Central memory CD8-positive, alpha-beta T cell (primary cell): ENCODE results near the gene NLGN1.
"Not testable (repeated sequence)": the region's sequence is repeated elsewhere in the genome, so short reads cannot be mapped to it uniquely, and the experiment has no call there.

Source experiments
- ATAC-seq: fragments of 150-1000 bp; cut with Tn5 transposase; replicated peaks from 2 replicates; pipeline ENCODE4 v1.10.0; 2022; ENCODE audit warnings: mild to moderate bottlenecking, moderate FRiP score, moderate number of reproducible peaks; ENCODE audit not compliant: poor library complexity, severe bottlenecking; ENCODE audit errors: extremely low read depth
- DNase-seq, 2 donors: peaks; one replicate each; pipeline ENCODE4 v3.0.0; 2021; ENCODE audit warnings: low spot score in 2 of 2
- H3K27ac Mint-ChIP-seq: one replicate; pipeline ENCODE4 v1.8.0; 2022; ENCODE audit warnings: low read depth, mild to moderate bottlenecking, moderate library complexity, mixed read lengths
- H3K27me3 Mint-ChIP-seq: one replicate; pipeline ENCODE4 v1.8.0; 2022; ENCODE audit warnings: mixed read lengths
- H3K36me3 Mint-ChIP-seq: one replicate; pipeline ENCODE4 v1.8.0; 2022; ENCODE audit warnings: mild to moderate bottlenecking, moderate library complexity, mixed read lengths; ENCODE audit not compliant: insufficient read depth
- H3K4me1 Mint-ChIP-seq: one replicate; pipeline ENCODE4 v1.8.0; 2022; ENCODE audit warnings: mixed read lengths
- H3K4me3 Mint-ChIP-seq: one replicate; pipeline ENCODE4 v1.8.0; 2022; ENCODE audit warnings: mild to moderate bottlenecking, moderate library complexity, mixed read lengths
- H3K9me3 Mint-ChIP-seq: one replicate; pipeline ENCODE4 v1.8.0; 2022; ENCODE audit warnings: mixed read lengths

Gene NLGN1

GRCh38 chr3:174192471-174192870, 794.9 kb downstream of the NLGN1 start:
- no peak overlapping the region for H3K27ac Mint-ChIP-seq
- H3K4me1 Mint-ChIP-seq: no peaks in the 10 kb centered on the region
- peaks cover 2% of the 10 kb centered on the region for H3K9me3 Mint-ChIP-seq
- H3K4me3 Mint-ChIP-seq: no peak overlapping the region
- H3K27me3 Mint-ChIP-seq: no peaks in the 10 kb centered on the region
- H3K36me3 Mint-ChIP-seq: no peaks in the 10 kb centered on the region
- ATAC-seq (no peak), DNase-seq (no peak)

- DNase-seq: no peak
- H3K4me1 Mint-ChIP-seq: no peaks in the 10 kb centered on the region
- H3K27ac Mint-ChIP-seq: no peak overlapping the region
- no peaks in the 10 kb centered on the region for H3K9me3 Mint-ChIP-seq
- H3K27me3 Mint-ChIP-seq: no peaks in the 10 kb centered on the region
- H3K4me3 Mint-ChIP-seq: no peak overlapping the region
- no peaks in the 10 kb centered on the region for H3K36me3 Mint-ChIP-seq
- ATAC-seq: no peak
Measured at GRCh38 chr3:174193604-174194003, 796.1 kb downstream of the NLGN1 start.

- no peak overlapping the region for H3K27ac Mint-ChIP-seq
- H3K36me3 Mint-ChIP-seq: no peaks in the 10 kb centered on the region
- H3K4me3 Mint-ChIP-seq: no peak overlapping the region
- H3K4me1 Mint-ChIP-seq: no peaks in the 10 kb centered on the region
- H3K9me3 Mint-ChIP-seq: peaks cover 6% of the 10 kb centered on the region
- no peaks in the 10 kb centered on the region for H3K27me3 Mint-ChIP-seq
- ATAC-seq (no peak), DNase-seq (no peak)
Measured at GRCh38 chr3:174197416-174197815, 799.9 kb downstream of the NLGN1 start.

- Mint-ChIP-seq H3K4me1 (no peaks in the 10 kb centered on the region), H3K27me3 (no peaks in the 10 kb centered on the region), H3K27ac (no peak overlapping the region), H3K9me3 (peaks cover 6% of the 10 kb centered on the region), H3K36me3 (no peaks in the 10 kb centered on the region), H3K4me3 (no peak overlapping the region)
- DNase-seq (no peak), ATAC-seq (no peak)
Measured at GRCh38 chr3:174198199-174198598, 800.7 kb downstream of the NLGN1 start.

- Mint-ChIP-seq H3K36me3 (no peaks in the 10 kb centered on the region), H3K4me3 (no peak overlapping the region), H3K4me1 (no peaks in the 10 kb centered on the region), H3K27me3 (no peaks in the 10 kb centered on the region), H3K9me3 (peaks cover 6% of the 10 kb centered on the region), H3K27ac (no peak overlapping the region)
- ATAC-seq (no peak), DNase-seq (no peak)
Measured at GRCh38 chr3:174199696-174200095, 802.2 kb downstream of the NLGN1 start.

- Mint-ChIP-seq H3K4me3 (no peak overlapping the region), H3K27ac (no peak overlapping the region), H3K36me3 (no peaks in the 10 kb centered on the region), H3K27me3 (no peaks in the 10 kb centered on the region), H3K4me1 (no peaks in the 10 kb centered on the region), H3K9me3 (peaks cover 6% of the 10 kb centered on the region)
- ATAC-seq (no peak), DNase-seq (no peak)
Measured at GRCh38 chr3:174202116-174202515, 804.6 kb downstream of the NLGN1 start.

GRCh38 chr3:174202561-174202960, 805.0 kb downstream of the NLGN1 start:
- Mint-ChIP-seq H3K36me3 (no peaks in the 10 kb centered on the region), H3K9me3 (peaks cover 6% of the 10 kb centered on the region), H3K4me1 (no peaks in the 10 kb centered on the region), H3K27me3 (no peaks in the 10 kb centered on the region), H3K4me3 (no peak overlapping the region), H3K27ac (no peak overlapping the region)
- DNase-seq (no peak), ATAC-seq (no peak)

- Mint-ChIP-seq H3K9me3 (no peaks in the 10 kb centered on the region), H3K36me3 (no peaks in the 10 kb centered on the region), H3K27ac (no peak overlapping the region), H3K27me3 (no peaks in the 10 kb centered on the region), H3K4me3 (no peak overlapping the region), H3K4me1 (no peaks in the 10 kb centered on the region)
- ATAC-seq: no peak
- no peak for DNase-seq
Measured at GRCh38 chr3:174204765-174205164, 807.2 kb downstream of the NLGN1 start.

GRCh38 chr3:174206607-174207192, 809.2 kb downstream of the NLGN1 start:
- Mint-ChIP-seq H3K4me3 (no peak overlapping the region), H3K4me1 (no peaks in the 10 kb centered on the region), H3K27me3 (no peaks in the 10 kb centered on the region), H3K9me3 (no peaks in the 10 kb centered on the region), H3K36me3 (no peaks in the 10 kb centered on the region), H3K27ac (no peak overlapping the region)
- no peak for DNase-seq
- ATAC-seq: no peak

GRCh38 chr3:174208161-174208560, 810.6 kb downstream of the NLGN1 start:
- ATAC-seq (no peak), DNase-seq (no peak)
- no peak overlapping the region for H3K4me3 Mint-ChIP-seq
- H3K9me3 Mint-ChIP-seq: peaks cover 5% of the 10 kb centered on the region
- no peak overlapping the region for H3K27ac Mint-ChIP-seq
- H3K27me3 Mint-ChIP-seq: no peaks in the 10 kb centered on the region
- no peaks in the 10 kb centered on the region for H3K4me1 Mint-ChIP-seq
- no peaks in the 10 kb centered on the region for H3K36me3 Mint-ChIP-seq

- H3K27me3 Mint-ChIP-seq, H3K27ac Mint-ChIP-seq, H3K4me1 Mint-ChIP-seq: not testable (repeated sequence)
Measured at GRCh38 chr3:174211896-174212295, 814.4 kb downstream of the NLGN1 start.

GRCh38 chr3:174215456-174215855, 817.9 kb downstream of the NLGN1 start:
- Mint-ChIP-seq H3K27ac (no peak overlapping the region), H3K36me3 (peaks cover 2% of the 10 kb centered on the region), H3K4me3 (no peak overlapping the region), H3K9me3 (peaks cover 17% of the 10 kb centered on the region), H3K4me1 (no peaks in the 10 kb centered on the region), H3K27me3 (no peaks in the 10 kb centered on the region)
- DNase-seq: no peak
- no peak for ATAC-seq

More at GRCh38 chr3:174211896-174212295, 814.4 kb downstream of the NLGN1 start:
- not testable (repeated sequence) for H3K36me3 Mint-ChIP-seq, ATAC-seq, DNase-seq, H3K9me3 Mint-ChIP-seq, H3K4me3 Mint-ChIP-seq

- Mint-ChIP-seq H3K4me1 (no peaks in the 10 kb centered on the region), H3K9me3 (peaks cover 17% of the 10 kb centered on the region), H3K36me3 (peaks cover 2% of the 10 kb centered on the region), H3K27me3 (no peaks in the 10 kb centered on the region), H3K27ac (no peak overlapping the region), H3K4me3 (no peak overlapping the region)
- no peak for DNase-seq
- no peak for ATAC-seq
Measured at GRCh38 chr3:174216019-174216418, 818.5 kb downstream of the NLGN1 start.
